ENCODE results near the gene HLA-DRB5. TPM values are rescaled to one million over a fixed set of nuclear protein-coding genes. Genes with fewer than 3 reads are reported as not detected.

HLA-DRB5 gene
- total RNA-seq, 1 experiment from 2014 or later = 4.2 TPM

DNA sequence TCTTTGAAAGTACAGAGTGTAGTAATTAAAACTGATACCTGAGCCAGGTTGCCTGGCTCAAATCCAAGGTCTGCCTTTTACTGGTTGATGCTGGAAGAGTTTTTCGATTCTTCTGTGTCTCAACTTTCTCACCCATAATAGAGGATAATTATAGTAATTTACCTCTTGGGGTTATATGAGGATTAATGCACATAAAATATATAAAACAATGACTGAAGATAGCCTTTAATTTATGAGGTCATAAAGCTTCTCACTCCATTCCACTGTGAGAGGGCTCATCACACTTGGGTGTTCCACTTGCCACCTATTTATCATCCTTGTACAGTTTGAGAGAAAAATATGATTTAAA is 10.2 kb downstream of the HLA-DRB5 start:
- peaks cover 38% of the 10 kb centered on the region for H3K27me3 Mint-ChIP-seq (ENCODE audit: low read depth)

More for the DNA sequence above, 10.2 kb downstream of the HLA-DRB5 start:
- Histone ChIP-seq H2BK12ac (ENCODE audit: insufficient read length, low read depth, low read length) (no peak overlapping the region), H3K4me2 (ENCODE audit: insufficient read depth, insufficient read length, low read length) (no peak overlapping the region), H3K4me1 (ENCODE audit: insufficient read depth, low read length) (no peaks in the 10 kb centered on the region), H3K23ac (ENCODE audit: insufficient read length, low read depth, low read length) (no peak overlapping the region), H3K27me3 (ENCODE audit: insufficient read depth, low read length) (peaks cover 9% of the 10 kb centered on the region; the same call in 1 of the 2 replicates), H2BK5ac (ENCODE audit: insufficient read length, low read length) (no peak overlapping the region), H3K23me2 (ENCODE audit: insufficient read length, low read depth, low read length, poor library complexity, severe bottlenecking) (peaks cover 10% of the 10 kb centered on the region), H4K91ac (ENCODE audit: insufficient read length, low read depth, low read length) (no peak overlapping the region), H3K14ac (ENCODE audit: insufficient read depth, low read length) (no peak overlapping the region), H3K79me1 (ENCODE audit: insufficient read depth, low read depth, low read length, poor library complexity, severe bottlenecking) (no peaks in the 10 kb centered on the region), H4K8ac (replicated peaks; ENCODE audit: insufficient read length, low read depth, low read length) (no peak overlapping the region), H3K9ac (ENCODE audit: extremely low read depth, insufficient read length, low read length) (no peak overlapping the region), H2BK15ac (ENCODE audit: low read depth, low read length) (no peak overlapping the region), H3K9me3 (ENCODE audit: control insufficient read depth, low read depth, low read length) (no peaks in the 10 kb centered on the region), H2AK5ac (ENCODE audit: insufficient read length, low read length) (no peak overlapping the region), H2BK120ac (ENCODE audit: low read depth, low read length, poor library complexity, severe bottlenecking) (no peak overlapping the region), H2AFZ (ENCODE audit: low read length) (no peak overlapping the region), H3K79me2 (ENCODE audit: insufficient read depth, low read length) (no peaks in the 10 kb centered on the region), H4K5ac (ENCODE audit: insufficient read length, low read depth, low read length) (no peak overlapping the region), H3K4ac (ENCODE audit: low read depth, low read length) (no peak overlapping the region), H4K20me1 (ENCODE audit: control insufficient read depth, insufficient read depth, insufficient read length) (no peaks in the 10 kb centered on the region), H3K27ac (ENCODE audit: insufficient read length, low read depth, low read length) (no peak overlapping the region), H2BK20ac (ENCODE audit: low read depth, low read length, poor library complexity, severe bottlenecking) (no peak overlapping the region), H3T11ph (ENCODE audit: low read length) (no peak overlapping the region), H3K56ac (ENCODE audit: insufficient read length, low read depth, low read length) (no peak overlapping the region), H3K18ac (ENCODE audit: insufficient read length, low read depth, low read length) (no peak overlapping the region)
- TF ChIP-seq, protein P1, sequence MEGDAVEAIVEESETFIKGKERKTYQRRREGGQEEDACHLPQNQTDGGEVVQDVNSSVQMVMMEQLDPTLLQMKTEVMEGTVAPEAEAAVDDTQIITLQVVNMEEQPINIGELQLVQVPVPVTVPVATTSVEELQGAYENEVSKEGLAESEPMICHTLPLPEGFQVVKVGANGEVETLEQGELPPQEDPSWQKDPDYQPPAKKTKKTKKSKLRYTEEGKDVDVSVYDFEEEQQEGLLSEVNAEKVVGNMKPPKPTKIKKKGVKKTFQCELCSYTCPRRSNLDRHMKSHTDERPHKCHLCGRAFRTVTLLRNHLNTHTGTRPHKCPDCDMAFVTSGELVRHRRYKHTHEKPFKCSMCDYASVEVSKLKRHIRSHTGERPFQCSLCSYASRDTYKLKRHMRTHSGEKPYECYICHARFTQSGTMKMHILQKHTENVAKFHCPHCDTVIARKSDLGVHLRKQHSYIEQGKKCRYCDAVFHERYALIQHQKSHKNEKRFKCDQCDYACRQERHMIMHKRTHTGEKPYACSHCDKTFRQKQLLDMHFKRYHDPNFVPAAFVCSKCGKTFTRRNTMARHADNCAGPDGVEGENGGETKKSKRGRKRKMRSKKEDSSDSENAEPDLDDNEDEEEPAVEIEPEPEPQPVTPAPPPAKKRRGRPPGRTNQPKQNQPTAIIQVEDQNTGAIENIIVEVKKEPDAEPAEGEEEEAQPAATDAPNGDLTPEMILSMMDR (conservative IDR thresholded peaks at IDR 0.05) = no peak
- WGBS (ENCODE audit: extremely low coverage, insufficient read length, low lambda C conversion rate) = no CpG with 5 or more reads among the region's 1 CpG
- Mint-ChIP-seq H3K27ac (no peak overlapping the region), H3K4me3 (no peak overlapping the region), H3K4me1 (peaks cover 14 to 17% of the 10 kb centered on the region in 2 experiments), H3K9me3 (no peaks in the 10 kb centered on the region; a peak in 1 of 5 replicates), H3K36me3 (ENCODE audit: insufficient read depth in 1 of 3, low read depth in 3 of 3) (no peaks in the 10 kb centered on the region)
- no peak for DNase-seq

All from H9 (cell line).